K562 (cell line): Measurements from ENCODE around the gene ATP2B1. TPM values are rescaled to one million over a fixed set of nuclear protein-coding genes. Genes with fewer than 3 reads are reported as not detected.
A peak's percentile ranks its signal among the peaks of the same experiment; 100 is the strongest.

ENCODE experiments used
- ATAC-seq: fragments of 200-7000 bp; cut with Tn5 transposase; 3 replicates; pipeline ENCODE4 v1.9.1; 2020; ENCODE audit warnings: moderate library complexity
- BruUV-seq: library from RNA; stranded (reverse); fragments of 400-500 nt; replicated peaks from 2 replicates; lab custom pipeline; 2021; lab: Mats Ljungman, UMichigan
- CTCF ChIA-PET: fragments of 300-600 bp; formaldehyde crosslinking; extraction: SDS; loops from one replicate; lab custom pipeline; 2021; ENCODE audit warnings: low intra/inter-chr PET ratio; lab: Yijun Ruan, JAX
- POLR2A ChIA-PET: fragments of 300-600, 350-650 bp; sonication (Branson Sonifier 250); formaldehyde crosslinking; extraction: SDS; loops from one replicate; lab custom pipeline; 2021; ENCODE audit warnings: antibody characterized with exemption, inconsistent platforms; lab: Yijun Ruan, JAX
- DNase-seq, 4 experiments: peaks; one replicate each; pipeline versions ENCODE4 v3.0.0 to v3.0.0-alpha.2; 2011 to 2018; ENCODE audit warnings: low spot score in 3 of 4, mixed read lengths in 3 of 4; ENCODE audit errors: extremely low read depth in 1 of 4
- FAIRE-seq: peaks from 2 replicates; lab custom pipeline; 2011; peaks lifted over from hg19 to GRCh38; lab: Jason Lieb, UNC
- H2AFZ ChIP-seq: 2 replicates; pipeline ENCODE4 v1.6.0; 2011; ENCODE audit warnings: low read depth, low read length, control low read depth, inconsistent platforms
- H3K27ac ChIP-seq: fragments of 200-600 bp; 3 replicates; pipeline ENCODE4 v1.8.0; 2011; ENCODE audit warnings: low read depth, mild to moderate bottlenecking, control low read depth, inconsistent platforms, low read length, moderate library complexity, mixed read lengths; ENCODE audit errors: extremely low read depth
- H3K27me3 ChIP-seq, 2 experiments: fragments of 300-600 bp in 1 of 2; 2 replicates in 1 of 2; 3 replicates in 1 of 2; pipeline versions ENCODE4 v1.6.0 to v1.8.0; 2011; ENCODE audit warnings: inconsistent platforms in 2 of 2, low read length in 2 of 2, mild to moderate bottlenecking in 1 of 2, mixed read lengths in 1 of 2, moderate library complexity in 1 of 2; ENCODE audit not compliant: control insufficient read depth in 2 of 2, insufficient read depth in 2 of 2
- H3K36me3 ChIP-seq: fragments of 300-600 bp; 3 replicates; pipeline ENCODE4 v1.8.0; 2011; ENCODE audit warnings: mild to moderate bottlenecking, low read length, inconsistent platforms; ENCODE audit not compliant: control insufficient read depth, insufficient read depth
- H3K4me1 ChIP-seq, 2 experiments: fragments of 200-600 bp in 1 of 2; replicated peaks in 1 of 2; 2 replicates in 1 of 2; 3 replicates in 1 of 2; pipeline versions ENCODE4 v1.5.1 to v1.8.0; 2011; ENCODE audit warnings: inconsistent platforms in 2 of 2, low read length in 2 of 2, mild to moderate bottlenecking in 1 of 2, mixed read lengths in 1 of 2, moderate library complexity in 1 of 2; ENCODE audit not compliant: control insufficient read depth in 2 of 2, insufficient read depth in 2 of 2
- H3K4me2 ChIP-seq: 2 replicates; pipeline ENCODE4 v1.6.1; 2011; ENCODE audit warnings: low read length, control low read depth, inconsistent platforms, mixed read lengths; ENCODE audit not compliant: insufficient read depth
- H3K4me3 ChIP-seq: fragments of 200-600 bp; sonication (generic), shearing (Covaris generic); 2 replicates; pipeline ENCODE4 v1.5.1; 2016; ENCODE audit warnings: control low read depth, inconsistent platforms
- H3K79me2 ChIP-seq: fragments of 200-600 bp; 3 replicates; pipeline ENCODE4 v1.8.0; 2011; ENCODE audit warnings: low read length, inconsistent platforms; ENCODE audit not compliant: control insufficient read depth, insufficient read depth
- H3K9ac ChIP-seq, 2 experiments: 2 replicates each; pipeline versions ENCODE4 v1.6.0 to v1.6.1; 2011; ENCODE audit warnings: low read depth in 2 of 2, low read length in 2 of 2, control low read depth in 1 of 2, inconsistent platforms in 1 of 2, mild to moderate bottlenecking in 1 of 2, mixed read lengths in 1 of 2; ENCODE audit not compliant: insufficient read depth in 1 of 2
- H3K9me1 ChIP-seq: one replicate; pipeline ENCODE4 v1.6.0; 2011; ENCODE audit warnings: inconsistent platforms, mild to moderate bottlenecking, low read length, moderate library complexity; ENCODE audit not compliant: control insufficient read depth, insufficient read depth
- H3K9me3 ChIP-seq: replicated peaks from 2 replicates; pipeline ENCODE4 v1.5.1; 2011; ENCODE audit warnings: low read depth, low read length, inconsistent platforms; ENCODE audit not compliant: control insufficient read depth, insufficient read depth
- H4K20me1 ChIP-seq: replicated peaks from 2 replicates; pipeline ENCODE4 v1.6.1; 2011; ENCODE audit warnings: low read length, inconsistent platforms, mixed read lengths; ENCODE audit not compliant: control insufficient read depth, insufficient read depth
- ARID1B ChIP-seq: fragments of 450-650 bp; IDR thresholded peaks from 2 replicates; pipeline ENCODE4 v1.6.1; 2016; ENCODE audit warnings: antibody characterized with exemption, mild to moderate bottlenecking, inconsistent platforms
- CBFA2T3 ChIP-seq: fragments of 450-650 bp; IDR thresholded peaks from 2 replicates; pipeline ENCODE4 v1.6.1; 2017
- CEBPG ChIP-seq, 3 experiments: fragments of 200-800 bp in 1 of 3; sonication (Bioruptor generic) in 1 of 3; sonication (generic) in 1 of 3; formaldehyde crosslinking in 1 of 3; IDR thresholded peaks in 2 of 3; conservative IDR thresholded peaks in 1 of 3; 2 replicates each; pipeline versions ENCODE4 v1.6.1 to v1.8.0; 2016 to 2022; ENCODE audit warnings: missing compliant biosample characterization in 2 of 3, missing genetic modification characterization in 2 of 3, mild to moderate bottlenecking in 1 of 3, missing genetic modification reagents in 1 of 3
- KDM1A ChIP-seq, 2 experiments: fragments of 450-650 bp; IDR thresholded peaks; 2 replicates each; pipeline ENCODE4 v1.6.1; 2016; ENCODE audit warnings: mild to moderate bottlenecking in 2 of 2
- RCOR1 ChIP-seq, 2 experiments: IDR thresholded peaks; 2 replicates each; pipeline ENCODE4 v1.6.1; 2012; ENCODE audit warnings: low read depth in 2 of 2, low read length in 2 of 2, borderline replicate concordance in 1 of 2, improper control_type of control experiment in 1 of 2
- RFX5 ChIP-seq: IDR thresholded peaks from 2 replicates; pipeline ENCODE4 v1.6.1; 2011; ENCODE audit warnings: low read depth, mild to moderate bottlenecking, improper control_type of control experiment, low read length
- STAG1 ChIP-seq: sonication (generic); formaldehyde crosslinking; IDR thresholded peaks from 2 replicates; pipeline ENCODE4 v1.5.0; 2020; ENCODE audit warnings: missing genetic modification reagents, borderline replicate concordance
- TAL1 ChIP-seq: fragments of 450-650 bp; IDR thresholded peaks from 2 replicates; pipeline ENCODE4 v1.6.1; 2016; ENCODE audit warnings: mild to moderate bottlenecking
- TCF3 ChIP-seq: sonication (generic); formaldehyde crosslinking; IDR thresholded peaks from 2 replicates; pipeline ENCODE4 v1.4.0; 2020; ENCODE audit warnings: mild to moderate bottlenecking, missing genetic modification reagents
- TEAD4 ChIP-seq, 2 experiments: sonication (generic) in 1 of 2; formaldehyde crosslinking in 1 of 2; IDR thresholded peaks; 2 replicates each; pipeline versions ENCODE4 v1.6.1 to v1.8.0; 2012 to 2022; ENCODE audit warnings: borderline replicate concordance in 1 of 2, inconsistent platforms in 1 of 2, low read length in 1 of 2, mild to moderate bottlenecking in 1 of 2, missing genetic modification reagents in 1 of 2
- THRAP3 ChIP-seq: fragments of 450-650 bp; IDR thresholded peaks from 2 replicates; pipeline ENCODE4 v1.6.1; 2016; ENCODE audit warnings: mild to moderate bottlenecking, inconsistent platforms, borderline replicate concordance
- ZNF174 ChIP-seq: fragments of 250-450 bp; sonication (Bioruptor Pico); IDR thresholded peaks from 2 replicates; pipeline ENCODE4 v1.4.0; 2020; ENCODE audit warnings: mild to moderate bottlenecking
- ZNF3 ChIP-seq: fragments of 250-450 bp; sonication (Bioruptor Pico); IDR thresholded peaks from 2 replicates; pipeline ENCODE4 v1.5.0; 2021; ENCODE audit warnings: mild to moderate bottlenecking, moderate library complexity
- WGBS: fragments of 100-300 bp; shearing (Covaris generic); methylation state at CpG from one replicate; pipeline ENCODE4 v1.1.6; 2016; ENCODE audit warnings: low coverage, mixed read lengths; ENCODE audit not compliant: insufficient coverage; ENCODE audit errors: missing lambda C conversion rate; 5-methylcytosine and 5-hydroxymethylcytosine counted together
- in situ Hi-C: fragments of 300-500 bp; cut with MboI; formaldehyde crosslinking; loops from 4 replicates; pipeline ENCODE4 v1.15.0; 2018; ENCODE audit warnings: inconsistent platforms, mixed read lengths
- intact Hi-C: fragments of 100-400 bp; cut with micrococcal nuclease; formaldehyde crosslinking; loops from 2 replicates; pipeline ENCODE4 v1.14.2; 2022
- polyA plus RNA-seq, 8 experiments: library from polyadenylated mRNA; depleted of rRNA in 4 of 8; stranded (reverse) in 5 of 8; unstranded in 3 of 8; fragments of >200 nt; fragmentation: Nextera tagmentation in 2 of 8; fragmentation: Illumina TruSeq in 1 of 8; extraction: Ambion mirVana in 2 of 8; extraction: Trizol in 1 of 8; gene quantifications; 2 replicates each; pipeline versions ENCODE4 v1.2.1 to v1.2.3, GENCODE V29; 2011 to 2014; ENCODE audit warnings: inconsistent platforms in 1 of 8, missing spikeins in 1 of 8
- total RNA-seq, 7 experiments: library from RNA; depleted of rRNA in 6 of 7; stranded (reverse); fragments of >200 nt in 6 of 7; fragmentation: Illumina TruSeq in 2 of 7; extraction: Trizol in 2 of 7; gene quantifications; 2 replicates each; pipeline versions ENCODE4 v1.2.1 to v1.2.3, GENCODE V29; 2011 to 2021; ENCODE audit warnings: low replicate concordance in 1 of 7
- TF ChIP-seq, protein P1 (sequence below), 2 experiments: fragments of 450-650 bp in 1 of 2; sonication (generic) in 1 of 2; formaldehyde crosslinking in 1 of 2; IDR thresholded peaks in 1 of 2; conservative IDR thresholded peaks in 1 of 2; 2 replicates each; pipeline versions ENCODE4 v1.6.1 to v1.8.1; 2016 to 2023; ENCODE audit warnings: mild to moderate bottlenecking in 2 of 2, moderate library complexity in 2 of 2, inconsistent platforms in 1 of 2, missing genetic modification reagents in 1 of 2
- TF ChIP-seq, protein P2 (sequence below): sonication (generic); IDR thresholded peaks from 2 replicates; pipeline ENCODE4 v1.6.1; 2016

The ATP2B1 gene
- total and polyA plus RNA-seq, 9 of the 15 experiments (the other 6 are each of a cell fraction or from before 2014, with no cell fraction given) = 8.6 to 39.0 (median 27.8) TPM

DNA sequence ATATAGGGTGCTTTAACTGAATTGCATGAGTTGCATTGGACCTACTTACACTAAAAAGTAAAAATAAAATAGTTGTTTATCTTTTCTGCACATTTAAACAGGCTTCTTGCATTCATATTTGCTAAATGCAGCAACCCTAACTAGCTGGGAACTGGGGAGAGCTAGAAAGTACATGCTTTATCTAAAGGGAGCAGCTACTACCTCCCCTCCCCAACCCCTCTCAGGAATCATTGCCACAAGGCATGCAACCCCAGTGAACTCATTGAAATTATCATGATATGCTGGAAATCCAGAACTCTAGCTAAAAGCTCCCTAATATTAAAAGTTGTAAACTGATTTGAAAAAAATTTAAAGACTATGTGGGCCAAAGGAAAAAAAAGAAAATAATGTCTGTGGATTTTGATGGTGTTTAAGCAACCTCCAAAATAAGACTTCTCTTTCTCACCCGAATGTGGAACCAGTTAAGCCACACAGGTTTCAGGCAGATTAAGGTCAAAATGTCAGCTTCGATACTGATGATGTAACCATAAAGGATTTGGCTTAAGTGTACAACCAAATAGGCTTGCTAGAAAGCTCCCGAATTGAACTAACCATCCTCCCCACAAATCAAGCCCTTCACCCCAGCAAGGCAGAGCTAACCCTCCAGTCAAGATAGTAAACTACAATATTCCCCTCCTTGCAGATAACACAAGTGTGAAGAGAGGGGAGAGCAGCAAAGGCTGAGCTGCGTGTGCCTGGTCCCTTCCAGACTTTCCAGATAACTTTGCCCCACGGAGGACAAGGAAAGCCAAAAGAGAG lies 169.0 kb downstream of the ATP2B1 start:
- no peaks in the 10 kb centered on the region for H4K20me1 ChIP-seq
- peak; percentile 42 for FAIRE-seq
- ChIA-PET POLR2A (interaction anchor here (0.6 to 1.8 kb wide), 6 partner anchors 13 to 889 kb away, joined by 3 to 4 read pairs (median 3); partner anchors contain the start of gene POC1B), CTCF (no interaction called here)
- no peaks in the 10 kb centered on the region for H3K79me2 ChIP-seq
- H3K36me3 ChIP-seq = no peaks in the 10 kb centered on the region
- WGBS = 5% methylated on average over 5 of the region's 5 CpGs
- TF ChIP-seq TCF3 (CRISPR knock-in tag) (peak; percentile 44; the same call in 1 of the 2 replicates), STAG1 (no peak), RCOR1 (IDR thresholded peaks at IDR 0.05; ENCODE audit: borderline replicate concordance in 1 of 2, low read depth in 2 of 2, low read length in 2 of 2) (peak in 1 of 2 experiments; percentile 26; a peak in 1 of 4 replicates), KDM1A (IDR thresholded peaks at IDR 0.05) (peak in 1 of 2 experiments; percentile 42; a peak in 1 of 4 replicates), RFX5 (no peak), THRAP3 (no peak), CEBPG (CRISPR knock-in tag; IDR thresholded peaks at IDR 0.05) (0 out of 2 replicates have a peak, but pooled peaks have one; percentile 38), CEBPG (tag; conservative IDR thresholded peaks at IDR 0.05 in 1 of 2, IDR thresholded peaks at IDR 0.05 in 1 of 2) (peak in 1 of 2 experiments; percentile 61; a peak in 2 of 4 replicates), ZNF174 (no peak), TEAD4 (IDR thresholded peaks at IDR 0.05; ENCODE audit: low read length) (peak; percentile 17; the same call in 1 of the 2 replicates), TEAD4 (CRISPR knock-in tag; IDR thresholded peaks at IDR 0.05; ENCODE audit: borderline replicate concordance) (no peak), TAL1 (peak; percentile 49), ARID1B (peak; percentile 34), CBFA2T3 (peak; percentile 34; the same call in 1 of the 2 replicates), ZNF3 (CRISPR knock-in tag) (no peak)
- TF ChIP-seq, protein P1, sequence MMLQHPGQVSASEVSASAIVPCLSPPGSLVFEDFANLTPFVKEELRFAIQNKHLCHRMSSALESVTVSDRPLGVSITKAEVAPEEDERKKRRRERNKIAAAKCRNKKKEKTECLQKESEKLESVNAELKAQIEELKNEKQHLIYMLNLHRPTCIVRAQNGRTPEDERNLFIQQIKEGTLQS (IDR thresholded peaks at IDR 0.05) = peak; percentile 83
- TF ChIP-seq, protein P1 (CRISPR knock-in tag; conservative IDR thresholded peaks at IDR 0.05) = no peak
- TF ChIP-seq, protein P2, sequence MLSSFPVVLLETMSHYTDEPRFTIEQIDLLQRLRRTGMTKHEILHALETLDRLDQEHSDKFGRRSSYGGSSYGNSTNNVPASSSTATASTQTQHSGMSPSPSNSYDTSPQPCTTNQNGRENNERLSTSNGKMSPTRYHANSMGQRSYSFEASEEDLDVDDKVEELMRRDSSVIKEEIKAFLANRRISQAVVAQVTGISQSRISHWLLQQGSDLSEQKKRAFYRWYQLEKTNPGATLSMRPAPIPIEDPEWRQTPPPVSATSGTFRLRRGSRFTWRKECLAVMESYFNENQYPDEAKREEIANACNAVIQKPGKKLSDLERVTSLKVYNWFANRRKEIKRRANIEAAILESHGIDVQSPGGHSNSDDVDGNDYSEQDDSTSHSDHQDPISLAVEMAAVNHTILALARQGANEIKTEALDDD = peak; percentile 77
- no peak overlapping the region for H3K27ac ChIP-seq
- H3K9ac ChIP-seq = no peak overlapping the region
- BruUV-seq = no TSS peak
- in situ Hi-C loops = loop anchor here (25.0 kb wide), 1 partner anchor 1298 kb away; no protein-coding TSS in a partner anchor
- ATAC-seq = peak; percentile 57
- no peaks in the 10 kb centered on the region for H3K9me3 ChIP-seq
- peaks cover 11 to 52% of the 10 kb centered on the region in 2 experiments for H3K4me1 ChIP-seq
- no peak overlapping the region for H2AFZ ChIP-seq
- DNase-seq = peak in 2 of 4 experiments; percentile 40 to 54
- H3K4me3 ChIP-seq = no peak overlapping the region
- intact Hi-C loops = loop anchor here (5.0 to 10.0 kb wide), 3 partner anchors 315 to 1418 kb away; partner anchors contain the start of gene CCER1
- no peaks in the 10 kb centered on the region for H3K27me3 ChIP-seq
- H3K4me2 ChIP-seq = peak overlapping the region; percentile 62
- no peaks in the 10 kb centered on the region for H3K9me1 ChIP-seq
